HG03103 (cell line): ENCODE data around the gene PSD4.

ENCODE experiments used
- ATAC-seq: cut with Tn5 transposase; IDR thresholded peaks from one replicate; pipeline ENCODE4 v1.9.1; 2021; ENCODE audit warnings: low read depth; ENCODE audit not compliant: unreplicated experiment

The PSD4 gene

GRCh38 chr2:113257516-113258264, 83.9 kb downstream of the PSD4 start:
- ATAC-seq, result no peak

DNA sequence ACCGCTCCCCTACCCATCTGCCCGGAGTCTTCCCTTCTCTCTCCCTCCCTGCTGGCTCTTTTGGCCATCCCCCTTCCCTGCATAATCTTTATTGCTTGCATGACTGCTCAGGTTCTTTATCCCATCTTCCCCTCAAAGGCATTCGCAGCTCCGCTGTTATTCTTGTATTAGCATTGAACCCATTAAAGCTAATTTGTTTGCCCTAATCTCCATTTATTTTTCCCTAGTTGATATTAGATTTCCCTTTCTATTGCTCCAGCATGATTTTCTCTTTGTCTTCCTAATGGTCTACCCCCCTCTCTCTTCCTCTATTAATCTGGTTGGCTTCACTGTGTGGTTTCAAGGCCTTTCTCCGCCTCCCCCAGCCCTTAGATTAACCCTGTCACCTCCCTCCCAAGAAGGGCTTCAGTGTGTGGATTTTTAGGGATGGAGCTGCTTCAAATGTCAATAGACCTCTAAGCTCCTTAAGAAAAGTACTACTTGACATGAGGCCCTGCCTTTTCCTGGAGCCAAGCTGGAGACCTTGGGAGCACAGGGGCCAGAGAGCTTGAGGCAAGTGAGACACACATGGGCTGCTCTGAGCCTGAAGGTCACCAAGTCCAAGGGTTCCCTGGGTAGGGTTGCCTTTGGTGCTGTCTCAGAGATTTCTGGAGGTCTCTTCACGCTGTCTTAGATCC, 84.8 kb downstream of the PSD4 start:
- ATAC-seq, result no peak
